GM21360 (cell line): ENCODE data around the gene FBXO44.
"Not testable (repeated sequence)": the region's sequence is repeated elsewhere in the genome, so short reads cannot be mapped to it uniquely, and the experiment has no call there.

Experiments
- ATAC-seq: cut with Tn5 transposase; IDR thresholded peaks from one replicate; pipeline ENCODE4 v1.9.1; 2021; ENCODE audit warnings: mild to moderate bottlenecking, moderate library complexity; ENCODE audit not compliant: unreplicated experiment

The FBXO44 gene, protein sequence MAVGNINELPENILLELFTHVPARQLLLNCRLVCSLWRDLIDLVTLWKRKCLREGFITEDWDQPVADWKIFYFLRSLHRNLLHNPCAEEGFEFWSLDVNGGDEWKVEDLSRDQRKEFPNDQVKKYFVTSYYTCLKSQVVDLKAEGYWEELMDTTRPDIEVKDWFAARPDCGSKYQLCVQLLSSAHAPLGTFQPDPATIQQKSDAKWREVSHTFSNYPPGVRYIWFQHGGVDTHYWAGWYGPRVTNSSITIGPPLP

DNA sequence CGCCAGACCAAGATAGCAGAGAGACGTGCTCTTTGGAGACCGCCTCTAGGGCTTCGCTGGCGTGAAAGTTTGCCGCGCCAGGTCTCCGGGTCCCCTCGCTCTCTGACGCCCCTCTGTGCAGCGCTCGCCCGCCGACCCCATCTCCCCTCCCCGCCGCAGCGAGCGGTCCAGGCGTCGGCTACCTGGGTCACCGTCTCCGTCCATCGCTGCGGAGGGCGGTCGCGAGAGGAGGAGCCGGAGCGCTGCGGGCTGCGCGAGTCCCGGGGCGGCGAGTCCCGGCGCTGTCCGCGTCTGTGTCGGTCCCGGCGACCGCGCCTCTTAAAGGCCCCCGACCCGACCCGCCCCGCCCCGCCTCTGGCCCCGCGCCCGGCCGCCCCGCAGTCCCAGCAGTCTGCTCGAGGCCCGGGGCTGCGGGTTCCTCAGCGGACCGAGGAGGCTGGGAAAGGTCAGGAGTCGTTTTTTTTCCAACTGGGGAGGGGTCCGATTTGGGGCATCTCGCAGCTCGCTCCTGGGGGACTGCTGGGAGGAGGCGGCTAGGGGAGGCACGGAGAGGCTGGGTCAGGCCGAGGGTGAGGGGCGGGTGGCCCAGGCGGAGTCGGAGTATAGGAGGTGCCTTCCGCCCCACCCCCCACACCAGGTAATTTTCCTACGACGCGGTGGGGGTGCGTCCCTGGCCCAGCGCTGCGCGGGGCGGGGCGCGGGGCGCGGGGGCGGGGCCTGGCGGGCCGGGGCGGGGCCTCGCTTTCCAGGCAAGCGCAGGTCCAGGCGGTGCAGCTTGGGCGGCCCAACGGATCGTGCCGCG, at the start of gene FBXO44, which contains the start of gene FBXO2:
FBXO44 (plus strand) TSS at position 741 of the 802 bp plus-strand sequence. CDS start 959 bp downstream, outside the sequence.
FBXO2 (minus strand) TSS at position 293 of the 802 bp plus-strand sequence; CDS start at position 204, 89 bp downstream.
- ATAC-seq, result no peak

DNA sequence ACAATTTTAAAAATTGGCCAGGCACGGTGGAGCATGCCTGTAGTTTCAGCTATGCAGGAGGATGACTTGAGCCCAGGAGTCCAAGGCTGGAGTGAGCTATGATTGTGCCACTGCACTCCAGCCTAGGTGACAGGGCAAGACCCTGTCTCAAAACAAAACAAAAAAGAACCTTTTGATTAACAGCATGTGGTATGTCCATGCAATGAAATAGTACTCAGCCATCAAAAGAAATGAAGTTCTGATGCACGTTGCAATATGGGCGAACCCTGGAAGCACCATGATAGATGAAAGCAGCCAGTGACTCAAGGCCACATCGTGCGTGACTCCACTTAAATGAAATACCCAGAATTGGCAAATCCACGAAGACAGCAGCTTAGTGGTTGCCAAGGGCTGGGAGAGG, 47.9 kb upstream of the FBXO44 start:
- no peak for ATAC-seq

DNA sequence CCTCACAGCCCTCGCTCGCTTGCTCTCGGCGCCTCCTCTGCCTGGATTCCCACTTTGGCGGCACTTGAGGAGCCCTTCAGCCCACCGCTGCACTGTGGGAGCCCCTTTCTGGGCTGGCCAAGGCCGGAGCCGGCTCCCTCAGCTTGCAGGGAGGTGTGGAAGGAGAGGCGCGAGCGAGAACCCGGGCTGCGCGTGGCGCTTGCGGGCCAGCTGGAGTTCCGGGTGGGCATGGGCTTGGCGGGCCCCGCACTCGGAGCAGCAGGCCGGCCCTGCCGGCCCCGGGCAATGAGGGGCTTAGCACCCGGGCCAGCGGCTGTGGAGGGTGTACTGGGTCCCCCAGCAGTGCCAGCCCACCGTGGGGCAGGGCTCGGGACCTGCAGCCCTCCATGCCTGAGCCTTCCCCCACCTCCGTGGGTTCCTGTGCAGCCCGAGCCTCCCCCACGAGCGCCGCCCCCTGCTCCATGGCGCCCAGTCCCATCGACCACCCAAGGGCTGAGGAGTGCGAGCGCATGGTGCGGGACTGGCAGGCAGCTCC, 46.0 kb upstream of the FBXO44 start:
- not testable (repeated sequence) for ATAC-seq

DNA sequence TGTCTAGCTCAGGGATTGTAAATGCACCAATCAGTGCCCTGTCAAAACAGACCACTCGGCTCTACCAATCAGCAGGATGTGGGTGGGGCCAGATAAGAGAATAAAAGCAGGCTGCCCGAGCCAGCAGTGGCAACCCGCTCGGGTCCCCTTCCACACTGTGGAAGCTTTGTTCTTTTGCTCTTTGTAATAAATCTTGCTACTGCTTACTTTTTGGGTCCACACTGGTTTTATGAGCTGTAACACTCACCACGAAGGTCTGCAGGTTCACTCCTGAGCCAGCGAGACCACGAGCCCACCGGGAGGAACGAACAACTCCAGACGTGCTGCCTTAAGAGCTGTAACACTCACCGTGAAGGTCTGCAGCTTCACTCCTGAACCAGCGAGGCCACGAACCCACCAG, 45.3 kb upstream of the FBXO44 start:
- ATAC-seq, result not testable (repeated sequence)

DNA sequence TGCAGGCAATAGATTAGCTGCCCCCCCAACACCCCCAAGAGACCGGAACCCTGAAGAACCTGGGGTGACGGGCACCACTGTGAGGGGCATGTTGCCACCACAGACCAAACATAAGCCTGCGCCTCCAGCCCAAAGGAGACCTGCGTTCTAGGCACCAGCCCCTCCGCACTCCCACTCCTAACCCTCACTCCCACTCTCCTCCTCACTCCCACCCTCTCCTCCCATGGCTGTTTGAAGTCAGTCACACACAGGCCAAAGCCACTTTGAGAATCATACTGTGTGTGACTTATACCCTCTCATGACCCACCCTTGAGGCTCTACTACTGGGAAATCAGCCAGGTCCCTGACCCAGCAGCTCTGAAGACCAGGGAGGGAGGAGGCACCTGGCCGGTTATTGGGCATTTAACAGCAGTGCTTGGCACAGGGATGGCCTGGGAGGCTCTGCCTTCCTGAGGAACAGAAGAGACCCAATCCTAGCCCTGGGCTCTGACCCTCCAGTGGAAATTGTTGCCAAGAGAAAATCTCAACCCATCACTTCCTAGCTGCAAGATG, 44.0 kb upstream of the FBXO44 start:
- ATAC-seq, result no peak

DNA sequence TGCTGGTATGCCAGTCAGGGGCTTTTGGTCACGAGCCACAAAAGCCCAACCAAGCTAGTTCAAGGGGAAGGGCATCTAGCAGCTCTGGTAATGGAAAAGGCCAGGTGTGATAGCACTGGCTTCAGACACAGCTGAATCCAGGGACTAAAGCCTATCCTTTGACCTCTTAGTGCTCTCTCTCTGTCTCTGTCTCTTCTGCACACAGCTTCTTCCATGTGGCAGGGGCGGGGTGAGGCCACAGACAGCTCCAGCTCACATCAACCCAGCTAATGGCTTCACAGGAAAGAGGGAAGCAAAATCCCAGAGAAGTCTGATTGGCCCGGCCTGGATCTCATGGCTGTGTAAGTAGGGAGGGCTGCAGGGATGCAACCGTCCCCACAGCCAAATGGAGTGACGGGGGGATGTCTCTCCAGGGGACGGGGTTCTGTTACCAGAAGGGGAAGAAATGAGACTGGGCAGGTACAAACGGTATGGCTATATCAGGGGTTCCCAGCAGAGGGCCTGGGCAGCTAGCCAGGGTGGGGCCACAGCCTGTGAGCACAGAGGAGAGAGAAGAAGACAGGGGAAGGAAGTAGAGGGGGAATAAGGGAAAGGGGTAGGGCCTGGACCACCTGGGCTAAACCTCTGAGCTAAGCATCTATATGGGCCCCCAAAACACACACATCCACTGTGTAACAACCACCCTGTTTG, 42.9 kb upstream of the FBXO44 start:
- ATAC-seq, result no peak

DNA sequence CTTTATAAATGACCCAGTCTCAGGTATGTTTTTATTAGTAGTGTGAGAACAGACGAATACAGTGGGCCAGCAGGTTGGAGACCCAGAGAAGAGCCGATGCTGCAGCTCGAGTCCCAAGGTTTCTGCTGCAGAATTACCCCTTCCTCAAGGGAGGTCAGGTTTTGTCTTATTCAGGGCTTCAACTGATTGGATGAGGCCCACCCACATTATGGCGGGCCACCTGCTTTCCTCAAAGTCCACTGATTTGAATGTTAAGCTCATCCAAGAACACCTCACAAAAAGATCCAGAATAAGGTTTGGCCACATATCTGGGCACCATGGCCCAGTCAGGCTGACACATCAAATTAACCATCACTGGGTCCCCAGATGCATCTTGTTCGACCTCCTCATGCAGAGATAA, 41.3 kb upstream of the FBXO44 start:
- ATAC-seq, result no peak

DNA sequence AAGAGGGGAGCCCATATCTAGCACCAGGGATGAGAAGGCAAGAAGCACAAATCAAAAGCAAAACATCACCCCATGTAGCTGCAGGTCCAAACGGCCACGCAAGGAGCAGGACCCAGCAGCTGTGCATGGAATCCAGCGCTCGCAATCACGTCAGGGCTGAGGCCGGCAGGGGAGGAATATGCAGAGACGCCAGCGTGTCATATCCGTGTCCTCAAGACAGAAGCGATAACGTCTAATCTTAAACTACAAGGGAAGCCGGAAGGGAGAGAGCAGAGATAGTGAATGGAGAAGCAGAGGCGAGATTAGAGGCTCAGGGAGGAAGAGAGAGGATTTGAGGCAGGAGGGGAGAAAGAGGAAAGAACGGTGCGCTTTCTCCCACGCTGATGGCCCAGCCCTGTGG, 39.6 kb upstream of the FBXO44 start:
- ATAC-seq, result no peak

DNA sequence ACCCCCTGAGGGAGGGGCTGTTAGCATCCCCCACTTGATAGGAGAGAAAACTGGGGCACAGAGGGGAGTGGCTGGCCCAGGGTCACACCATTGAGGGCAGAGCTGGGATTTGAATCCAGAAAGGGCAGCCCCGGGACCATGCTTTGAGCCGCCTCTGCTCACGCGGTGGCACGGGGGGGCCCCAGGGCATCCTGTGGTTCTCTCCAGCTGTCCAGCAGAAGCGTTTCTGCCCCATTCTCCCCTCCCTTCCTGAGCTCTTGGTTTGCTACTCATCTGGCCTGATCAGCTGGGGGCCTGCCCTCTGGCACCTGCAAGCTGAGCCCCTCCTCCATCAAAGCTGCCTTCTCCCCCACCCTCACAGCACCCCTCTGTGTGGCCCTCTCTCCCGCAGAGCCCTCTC, 37.9 kb upstream of the FBXO44 start:
- no peak for ATAC-seq

DNA sequence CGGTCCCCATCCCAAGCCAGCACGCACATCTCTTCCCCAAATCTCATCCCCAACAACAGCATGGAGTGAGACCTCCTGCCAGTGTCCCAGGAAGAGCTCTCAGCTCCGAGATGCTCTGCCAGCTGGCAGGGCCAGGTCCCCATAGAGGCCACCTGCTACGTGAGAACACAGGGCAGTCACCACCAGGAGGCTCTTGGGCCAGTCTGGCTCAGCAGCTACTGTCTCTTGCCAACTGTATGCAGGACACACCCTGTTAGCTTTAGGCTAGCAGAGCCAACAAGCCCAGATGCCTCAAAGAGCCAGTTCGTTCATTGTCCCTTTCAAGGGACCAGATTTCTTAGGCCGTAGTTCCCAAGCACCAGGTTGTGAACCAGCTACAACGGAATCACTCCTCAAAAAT, 37.4 kb upstream of the FBXO44 start:
- ATAC-seq, result no peak

DNA sequence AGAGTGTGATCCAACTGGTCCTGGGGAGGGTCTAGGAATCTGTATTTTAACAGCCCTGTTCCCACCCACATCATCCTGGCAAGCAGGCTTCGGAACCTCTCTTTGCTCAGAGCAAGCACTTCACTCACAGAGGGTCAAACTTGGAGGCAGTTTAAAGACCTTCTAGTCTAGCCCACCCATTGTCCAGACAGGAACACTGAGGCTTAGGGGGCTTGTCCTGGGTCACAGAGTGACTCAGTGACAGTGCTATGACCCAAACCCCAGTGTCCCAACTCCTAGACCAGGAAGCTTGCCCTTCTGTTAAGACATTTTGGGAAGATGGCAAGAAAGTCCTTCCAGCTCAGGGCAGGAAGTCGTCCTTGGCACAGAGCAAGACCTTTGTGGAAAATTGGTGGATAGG, 36.9 kb upstream of the FBXO44 start:
- no peak for ATAC-seq

DNA sequence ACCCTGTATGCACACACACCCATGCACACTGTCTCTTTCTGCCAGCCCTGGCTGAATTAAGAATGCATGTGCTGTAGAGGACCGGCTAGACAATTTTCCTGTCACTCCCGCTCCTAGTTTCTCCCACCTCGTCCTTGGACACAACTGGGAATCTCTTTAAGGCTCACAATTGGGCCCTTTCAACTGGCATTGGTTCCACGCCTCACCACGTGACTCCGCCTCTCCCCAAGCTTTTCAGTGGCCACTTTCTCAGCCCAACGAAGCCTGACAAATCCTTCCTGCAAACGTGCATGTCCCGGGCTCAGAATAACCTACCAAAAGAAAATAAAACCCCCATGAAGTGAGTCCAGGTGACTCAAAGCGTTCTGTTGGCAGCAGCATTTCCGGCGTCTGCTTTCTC, 34.3 kb upstream of the FBXO44 start:
- ATAC-seq, result no peak

DNA sequence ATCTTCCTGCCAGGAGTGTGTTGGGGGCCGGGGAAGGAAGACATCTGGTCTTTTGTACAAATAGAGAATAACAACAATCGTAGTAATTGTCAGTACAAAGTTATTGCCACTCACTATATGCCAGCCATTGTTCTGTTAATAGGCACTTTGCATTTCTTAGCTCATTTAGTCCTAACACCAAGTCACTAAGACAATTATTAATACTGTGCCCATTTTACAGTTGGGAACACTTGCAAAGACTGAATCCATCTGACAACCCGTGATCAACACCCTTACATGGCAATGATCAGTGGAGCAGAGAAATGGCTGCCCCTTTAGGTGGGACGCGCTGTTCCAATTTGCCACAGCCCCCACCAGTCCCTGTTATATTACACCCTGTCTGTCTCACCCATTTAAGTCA, 33.8 kb upstream of the FBXO44 start:
- ATAC-seq, result no peak

DNA sequence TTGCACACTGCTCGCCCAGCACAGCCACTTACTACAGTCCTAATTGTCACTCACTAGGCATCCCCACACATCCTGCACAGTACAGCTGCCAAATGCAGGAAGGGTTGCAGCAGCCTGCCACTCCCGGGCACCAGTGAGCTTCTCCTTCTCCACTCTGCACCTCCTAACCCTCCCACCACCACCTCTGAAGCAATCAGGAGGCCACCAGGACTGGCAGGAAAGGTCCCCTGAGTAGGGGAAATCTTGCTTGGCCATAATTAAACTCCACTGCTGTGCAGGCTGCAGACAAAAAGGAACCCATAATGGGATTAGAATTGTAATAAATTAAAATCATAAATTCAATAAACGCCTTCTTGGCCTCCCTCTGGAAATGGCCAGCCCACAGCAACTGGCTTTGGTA, 32.3 kb upstream of the FBXO44 start:
- ATAC-seq, result no peak

DNA sequence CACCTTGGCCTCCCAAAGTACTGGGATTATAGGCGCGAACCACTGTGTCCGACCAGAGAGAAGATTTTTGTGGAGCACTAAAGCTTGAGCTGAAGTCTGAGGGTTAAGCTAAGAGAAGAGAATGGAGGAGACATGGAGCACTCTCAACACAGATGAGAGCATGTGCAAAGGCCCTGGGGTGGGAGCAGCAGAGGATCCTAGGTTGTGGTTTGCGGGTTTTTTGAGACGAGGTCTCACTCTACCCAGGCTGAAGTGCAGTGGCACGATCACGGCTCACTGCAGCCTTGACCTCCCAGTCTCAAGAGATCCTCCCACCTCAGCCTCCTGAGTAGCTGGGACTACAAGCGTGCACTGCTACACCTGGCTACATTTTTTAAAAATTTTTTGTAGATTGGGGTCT, 31.0 kb upstream of the FBXO44 start:
- no peak for ATAC-seq

DNA sequence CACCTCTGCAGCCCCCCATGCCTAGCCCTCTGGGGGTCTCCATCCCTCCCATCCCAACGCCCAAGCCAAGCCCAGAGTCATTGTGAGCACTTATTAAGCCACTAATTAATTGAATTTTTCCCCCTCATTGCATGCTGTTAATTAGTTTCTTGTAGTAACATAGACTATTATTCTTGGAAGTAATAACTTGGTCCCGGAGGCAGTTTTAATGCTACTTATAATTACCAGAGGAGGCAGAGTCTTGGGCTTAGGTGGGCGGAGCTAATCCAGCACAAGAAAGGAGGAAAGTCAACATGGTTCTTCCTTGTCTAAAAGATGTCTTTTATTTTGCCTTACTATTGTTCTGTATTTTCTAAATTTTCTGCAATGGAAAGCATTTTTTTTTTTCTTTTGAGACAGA, 28.1 kb upstream of the FBXO44 start:
- no peak for ATAC-seq

DNA sequence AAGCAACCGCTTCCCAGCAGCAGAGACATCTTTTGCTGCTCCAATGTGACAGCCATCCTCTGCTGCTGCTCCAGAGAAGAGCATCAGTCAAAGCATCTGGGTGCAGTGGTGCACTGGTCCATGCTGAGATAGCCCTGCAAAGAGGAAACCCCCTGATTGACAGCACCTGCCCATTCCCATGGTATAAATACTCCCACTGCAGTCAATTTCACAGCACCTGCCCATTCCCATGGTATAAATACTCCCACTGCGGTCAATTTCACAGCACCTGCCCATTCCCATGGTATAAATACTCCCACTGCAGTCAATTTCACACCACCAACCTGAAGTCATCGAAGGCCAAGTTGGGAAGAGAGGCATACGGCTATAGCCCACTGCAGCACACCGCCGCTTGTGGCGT, 25.9 kb upstream of the FBXO44 start:
- ATAC-seq, result no peak

DNA sequence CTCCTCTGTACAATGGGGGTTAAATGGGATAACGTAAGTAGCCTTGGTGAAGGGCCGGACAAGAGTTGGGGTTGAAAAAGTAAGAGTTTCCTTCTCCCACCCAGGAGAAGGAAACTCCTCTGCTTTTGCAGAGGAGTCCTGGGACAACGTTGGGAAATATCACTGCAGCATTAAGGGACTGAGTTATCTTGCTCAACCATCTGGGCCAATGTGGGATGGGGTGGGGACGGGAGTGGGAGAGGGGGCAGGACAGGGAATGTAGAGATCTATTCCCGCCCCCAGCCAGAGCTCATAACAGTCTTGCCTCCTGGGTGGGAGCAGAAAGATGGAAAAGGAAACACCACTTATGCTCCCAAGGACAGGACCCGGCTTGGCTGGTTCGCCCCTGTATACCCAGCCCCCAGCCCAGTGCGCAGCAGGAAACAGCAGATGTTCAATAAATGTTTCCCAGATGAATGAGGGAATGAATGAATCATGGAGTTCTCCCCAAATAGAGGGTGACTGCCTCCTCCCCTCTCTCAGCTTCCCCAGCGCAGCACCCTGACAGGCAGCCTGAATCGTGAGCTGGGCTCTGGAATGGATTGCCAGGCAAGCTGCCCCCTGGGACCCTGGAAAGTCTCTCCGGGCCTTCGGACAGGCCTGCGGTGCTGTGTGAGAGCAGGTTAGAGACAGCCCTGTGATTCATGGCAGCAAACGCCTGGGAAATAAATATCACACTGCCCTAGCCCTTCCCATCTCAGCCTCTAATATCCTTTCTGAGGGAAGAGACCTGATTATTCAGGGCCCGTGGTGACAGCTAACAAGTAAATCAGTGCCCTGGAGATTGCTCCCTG, 25.3 kb upstream of the FBXO44 start:
- no peak for ATAC-seq

DNA sequence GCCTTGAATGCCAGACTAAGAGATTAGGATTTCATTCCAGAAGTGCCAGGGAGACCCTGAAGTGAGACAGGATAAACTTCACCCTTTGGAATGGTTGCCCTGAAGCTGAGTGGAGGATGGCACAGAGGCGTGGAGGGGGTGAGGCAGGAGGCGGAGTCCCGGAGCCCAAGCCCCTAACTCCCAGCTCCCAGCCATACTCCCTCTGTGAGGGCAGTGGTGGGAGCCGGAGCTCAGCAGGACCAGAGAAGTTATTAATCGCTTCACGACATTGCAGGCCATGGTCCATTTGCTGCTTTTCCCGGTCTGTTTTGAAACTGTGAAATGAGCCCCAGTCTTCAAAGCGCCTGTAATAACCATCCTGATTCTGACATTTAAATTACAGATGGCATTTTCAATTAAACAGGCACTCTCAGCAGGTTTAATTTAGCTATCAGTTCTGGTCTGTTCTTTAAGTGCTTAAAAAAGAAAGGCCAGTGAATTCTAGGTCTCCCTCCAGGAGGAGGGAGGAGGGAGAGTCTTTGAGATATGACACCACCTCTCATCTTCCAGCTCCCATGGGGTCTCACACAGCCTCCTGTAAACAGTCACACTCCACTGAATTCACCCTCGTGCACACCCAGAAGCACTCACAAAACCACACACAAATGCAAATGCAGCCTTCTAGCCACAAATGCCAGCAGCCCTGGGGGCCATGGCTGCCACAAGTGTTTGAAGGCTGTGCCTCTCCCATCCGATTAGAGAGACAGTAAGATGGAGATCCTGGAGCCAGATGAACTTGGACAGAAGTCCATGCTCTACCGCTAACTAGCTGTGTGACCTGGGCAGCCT, 20.1 kb upstream of the FBXO44 start:
- no peak for ATAC-seq
